K562 (cell line): ENCODE data around the gene DCUN1D4. TPM values are rescaled to one million over a fixed set of nuclear protein-coding genes. Genes with fewer than 3 reads are reported as not detected.

Experiments
- ARID4B ChIP-seq: sonication (generic); formaldehyde crosslinking; IDR thresholded peaks from 2 replicates; pipeline ENCODE4 v1.8.0; 2022; ENCODE audit warnings: mild to moderate bottlenecking, missing genetic modification reagents
- ASH1L ChIP-seq: fragments of 450-650 bp; IDR thresholded peaks from 2 replicates; pipeline ENCODE4 v1.6.1; 2018; ENCODE audit warnings: borderline replicate concordance, mild to moderate bottlenecking, low read depth; ENCODE audit not compliant: partially characterized antibody
- BCOR ChIP-seq: fragments of 450-650 bp; IDR thresholded peaks from 2 replicates; pipeline ENCODE4 v1.6.1; 2016
- CHD1 ChIP-seq: fragments of 200-600 bp; sonication (generic); IDR thresholded peaks from one replicate; pipeline ENCODE4 v1.6.1; 2012; ENCODE audit warnings: mild to moderate bottlenecking, moderate library complexity, low read length, inconsistent platforms
- CLOCK ChIP-seq: fragments of 250-450 bp; sonication (Bioruptor Pico); IDR thresholded peaks from 2 replicates; pipeline ENCODE4 v1.4.0; 2020; ENCODE audit warnings: mild to moderate bottlenecking, moderate library complexity, borderline replicate concordance
- HLTF ChIP-seq: fragments of 450-650 bp; IDR thresholded peaks from 2 replicates; pipeline ENCODE4 v1.6.1; 2016
- KLF13 ChIP-seq: fragments of 450-650 bp; IDR thresholded peaks from 2 replicates; pipeline ENCODE4 v1.6.1; 2016; ENCODE audit warnings: missing genetic modification characterization, low read depth, mild to moderate bottlenecking, missing compliant biosample characterization, moderate library complexity, borderline replicate concordance
- MBD2 ChIP-seq: sonication (generic); IDR thresholded peaks from 2 replicates; pipeline ENCODE4 v1.6.1; 2016; ENCODE audit warnings: low read depth, borderline replicate concordance
- MCM2 ChIP-seq: fragments of 450-650 bp; IDR thresholded peaks from 2 replicates; pipeline ENCODE4 v1.6.1; 2017; ENCODE audit warnings: low read depth, mild to moderate bottlenecking
- MED1 ChIP-seq: sonication (generic); formaldehyde crosslinking; IDR thresholded peaks from 2 replicates; pipeline ENCODE4 v1.8.1; 2023; ENCODE audit warnings: missing genetic modification reagents, borderline replicate concordance
- NR4A1 ChIP-seq, 2 experiments: fragments of 250-450 bp in 1 of 2; fragments of 450-650 bp in 1 of 2; sonication (Bioruptor Pico) in 1 of 2; IDR thresholded peaks; 2 replicates each; pipeline versions ENCODE4 v1.4.0 to v1.6.1; 2016 to 2020; ENCODE audit warnings: mild to moderate bottlenecking in 2 of 2, missing compliant biosample characterization in 1 of 2, missing genetic modification characterization in 1 of 2, moderate library complexity in 1 of 2
- PPARD ChIP-seq: fragments of 250-450 bp; sonication (Bioruptor Pico); IDR thresholded peaks from 2 replicates; pipeline ENCODE4 v1.8.0; 2022; ENCODE audit warnings: inconsistent platforms, mild to moderate bottlenecking, moderate library complexity
- PTBP1 ChIP-seq: fragments of 200-400 bp; formaldehyde crosslinking; IDR thresholded peaks from 2 replicates; pipeline ENCODE4 v1.6.1; 2017; ENCODE audit warnings: low read depth, low read length
- PTTG1 ChIP-seq: fragments of 450-650 bp; IDR thresholded peaks from 2 replicates; pipeline ENCODE4 v1.6.1; 2016; ENCODE audit warnings: low read depth, mild to moderate bottlenecking, missing genetic modification characterization, missing compliant biosample characterization
- SMARCB1 ChIP-seq: IDR thresholded peaks from 2 replicates; pipeline ENCODE4 v1.6.1; 2011; ENCODE audit warnings: improper control_type of control experiment, low read depth; ENCODE audit not compliant: insufficient read length
- SNIP1 ChIP-seq: fragments of 450-650 bp; IDR thresholded peaks from 2 replicates; pipeline ENCODE4 v1.7.1; 2017; ENCODE audit warnings: low read depth, mild to moderate bottlenecking
- THRB ChIP-seq: fragments of 450-650 bp; formaldehyde crosslinking; conservative IDR thresholded peaks from 2 replicates; pipeline ENCODE4 v1.4.0; 2022; ENCODE audit warnings: mild to moderate bottlenecking, missing genetic modification characterization
- ZBTB8A ChIP-seq: fragments of 450-650 bp; IDR thresholded peaks from 2 replicates; pipeline ENCODE4 v1.6.1; 2018; ENCODE audit warnings: mild to moderate bottlenecking, moderate library complexity; ENCODE audit not compliant: partially characterized antibody
- ZNF124 ChIP-seq: sonication (generic); formaldehyde crosslinking; IDR thresholded peaks from 2 replicates; pipeline ENCODE4 v1.8.1; 2022; ENCODE audit warnings: missing genetic modification reagents
- ZNF311 ChIP-seq: fragments of 250-450 bp; sonication (Bioruptor Pico); IDR thresholded peaks from 2 replicates; pipeline ENCODE4 v1.4.0; 2020; ENCODE audit warnings: mild to moderate bottlenecking, moderate library complexity
- ZNF444 ChIP-seq: fragments of 250-450 bp; sonication (Bioruptor Pico); IDR thresholded peaks from 2 replicates; pipeline ENCODE4 v1.4.0; 2020; ENCODE audit warnings: mild to moderate bottlenecking, moderate library complexity
- polyA plus RNA-seq, 8 experiments: library from polyadenylated mRNA; depleted of rRNA in 4 of 8; stranded (reverse) in 5 of 8; unstranded in 3 of 8; fragments of >200 nt; fragmentation: Nextera tagmentation in 2 of 8; fragmentation: Illumina TruSeq in 1 of 8; extraction: Ambion mirVana in 2 of 8; extraction: Trizol in 1 of 8; gene quantifications; 2 replicates each; pipeline versions ENCODE4 v1.2.1 to v1.2.3, GENCODE V29; 2011 to 2014; ENCODE audit warnings: inconsistent platforms in 1 of 8, missing spikeins in 1 of 8
- total RNA-seq, 7 experiments: library from RNA; depleted of rRNA in 6 of 7; stranded (reverse); fragments of >200 nt in 6 of 7; fragmentation: Illumina TruSeq in 2 of 7; extraction: Trizol in 2 of 7; gene quantifications; 2 replicates each; pipeline versions ENCODE4 v1.2.1 to v1.2.3, GENCODE V29; 2011 to 2021; ENCODE audit warnings: low replicate concordance in 1 of 7

DCUN1D4 gene
- total and polyA plus RNA-seq, 9 of the 15 experiments (the other 6 are each of a cell fraction or from before 2014, with no cell fraction given): 15.1 to 73.5 (median 23.0) TPM

GRCh38 chr4:51842554-51843308, at the start of gene DCUN1D4 (continued):
- no peak for TF ChIP-seq CLOCK (CRISPR knock-in tag)
- no peak for TF ChIP-seq ARID4B (CRISPR knock-in tag)
- no peak for TF ChIP-seq HLTF
- no peak for TF ChIP-seq ZBTB8A
- TF ChIP-seq MBD2: peak; percentile 99
- no peak for TF ChIP-seq ZNF444 (CRISPR knock-in tag)
- peak; percentile 97 for TF ChIP-seq ASH1L
- TF ChIP-seq BCOR: no peak
- no peak for TF ChIP-seq PTBP1
- no peak for TF ChIP-seq CHD1
- no peak for TF ChIP-seq NR4A1 (CRISPR knock-in tag; IDR thresholded peaks at IDR 0.05)
- no peak for TF ChIP-seq NR4A1 (tag; IDR thresholded peaks at IDR 0.05)
- TF ChIP-seq THRB: no peak
- TF ChIP-seq SMARCB1: no peak
- no peak for TF ChIP-seq SNIP1
- TF ChIP-seq KLF13 (tag): no peak
- no peak for TF ChIP-seq MCM2
- no peak for TF ChIP-seq MED1 (CRISPR knock-in tag)
- no peak for TF ChIP-seq PTTG1 (tag)
- no peak for TF ChIP-seq ZNF311 (CRISPR knock-in tag)
- no peak for TF ChIP-seq ZNF124
- TF ChIP-seq PPARD (CRISPR knock-in tag): no peak
